ENCODE measurements around the gene EMX1.

EMX1 gene

GRCh38 chr2:72959995-72960981 is 43.0 kb downstream of the EMX1 start:
- DNase-seq: no peak

GRCh38 chr2:72961036-72961720 is 43.9 kb downstream of the EMX1 start:
- DNase-seq: no peak

GRCh38 chr2:72961853-72962468 is 44.6 kb downstream of the EMX1 start:
- no peak for DNase-seq

GRCh38 chr2:72962911-72963310 is 45.6 kb downstream of the EMX1 start:
- DNase-seq: no peak

- no peak for DNase-seq
Measured at GRCh38 chr2:72963423-72964145, 46.3 kb downstream of the EMX1 start.

- DNase-seq: no peak
Measured at GRCh38 chr2:72964146-72964525, 46.8 kb downstream of the EMX1 start.

- no peak for DNase-seq
Measured at GRCh38 chr2:72965016-72965415, 47.7 kb downstream of the EMX1 start.

- no peak for DNase-seq
Measured at GRCh38 chr2:72965770-72966450, 48.6 kb downstream of the EMX1 start.

GRCh38 chr2:72968286-72968685 is 51.0 kb downstream of the EMX1 start:
- DNase-seq: no peak

- no peak for DNase-seq
Measured at GRCh38 chr2:72969706-72970105, 52.4 kb downstream of the EMX1 start.

- DNase-seq: no peak
Measured at GRCh38 chr2:72971036-72971435, 53.7 kb downstream of the EMX1 start.

GRCh38 chr2:72972352-72973136 is 55.2 kb downstream of the EMX1 start:
- DNase-seq: no peak

GRCh38 chr2:72973137-72973535 is 55.8 kb downstream of the EMX1 start:
- no peak for DNase-seq

- no peak for DNase-seq
Measured at GRCh38 chr2:72973566-72974435, 56.5 kb downstream of the EMX1 start.

GRCh38 chr2:72974436-72974754 is 57.1 kb downstream of the EMX1 start:
- no peak for DNase-seq

- no peak for DNase-seq
Measured at GRCh38 chr2:72975017-72975416, 57.7 kb downstream of the EMX1 start.

- DNase-seq: no peak
Measured at GRCh38 chr2:72979896-72980295, 62.6 kb downstream of the EMX1 start.

GRCh38 chr2:72980535-72981217 is 63.4 kb downstream of the EMX1 start:
- no peak for DNase-seq

- no peak for DNase-seq
Measured at GRCh38 chr2:72981536-72981935, 64.2 kb downstream of the EMX1 start.

GRCh38 chr2:72982219-72982618 is 64.9 kb downstream of the EMX1 start:
- DNase-seq: no peak
